ENCODE measurements around the gene CHST13. TPM values are rescaled to one million over a fixed set of nuclear protein-coding genes. Genes with fewer than 3 reads are reported as not detected.

CHST13 gene
- total RNA-seq, 1 donor from 2014 or later: 0.20 TPM

Small RNA genes lying within 50 kb of the gene (small RNA-seq; reads per million reads assigned to genes)
- gene RNA5SP138 (ENCODE audit: low replicate concordance): not detected

Other genes starting within 250 kb of the CHST13 start
- 5.9 TPM for gene KLF15, start 166.7 kb upstream of the CHST13 start, total RNA-seq
- not detected for gene CFAP100, start 129.2 kb upstream of the CHST13 start, total RNA-seq
- gene ZXDC, start 48.3 kb upstream of the CHST13 start, total RNA-seq: 20.7 TPM
- not detected for gene UROC1, start 6.4 kb upstream of the CHST13 start, total RNA-seq
- gene C3orf22, start 34.8 kb downstream of the CHST13 start, total RNA-seq: not detected
- 13.6 TPM for gene TXNRD3, start 131.0 kb downstream of the CHST13 start, total RNA-seq
- gene CHCHD6, start 180.1 kb downstream of the CHST13 start, total RNA-seq: 8.8 TPM